ENCODE data around the gene NCKAP5.

Gene NCKAP5

DNA sequence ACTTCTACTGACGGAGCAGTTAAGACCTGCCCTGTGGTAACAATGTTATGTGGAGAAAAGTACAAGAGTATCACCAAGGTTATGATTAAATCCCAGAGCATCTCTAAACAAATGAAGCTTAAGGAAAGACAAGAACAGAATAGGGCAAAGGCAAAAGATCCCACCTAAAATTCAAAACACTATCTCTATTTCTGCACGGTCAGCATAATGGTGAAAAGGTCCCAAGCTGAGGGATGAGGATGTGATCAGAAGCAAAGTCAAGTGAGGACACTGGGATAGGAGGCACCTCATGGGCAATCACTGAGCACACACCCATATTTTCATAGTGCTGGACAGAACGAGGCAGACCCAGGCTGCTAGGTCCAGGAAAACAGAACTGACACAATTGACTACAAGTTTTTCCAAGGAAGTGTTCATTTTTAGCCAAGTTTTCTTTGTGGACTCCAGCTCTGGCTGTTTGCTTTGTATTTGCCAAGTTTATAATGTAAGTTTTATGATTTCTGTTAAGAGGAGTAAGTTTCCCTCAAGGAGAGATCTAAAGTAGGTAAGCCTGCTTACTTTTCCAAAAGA is 77.8 kb downstream of the NCKAP5 start:
- Histone ChIP-seq H3K27me3 (ENCODE audit: insufficient read depth, low read length) (no peaks in the 10 kb centered on the region), H3K79me2 (ENCODE audit: insufficient read depth, low read length) (no peaks in the 10 kb centered on the region), H3K4me1 (ENCODE audit: insufficient read depth, low read length, severe bottlenecking) (no peaks in the 10 kb centered on the region), H3F3A (ENCODE audit: insufficient read depth, low read length) (no peaks in the 10 kb centered on the region), H3K4me2 (ENCODE audit: low read length) (no peak overlapping the region), H3K27ac (ENCODE audit: low read depth, low read length, poor library complexity, severe bottlenecking) (no peak overlapping the region), H3K9me2 (ENCODE audit: low read depth, low read length) (no peaks in the 10 kb centered on the region), H3K9ac (ENCODE audit: low read length) (no peak overlapping the region), H3K9me3 (ENCODE audit: low read length) (no peaks in the 10 kb centered on the region), H2AFZ (ENCODE audit: low read length) (no peak overlapping the region), H3K36me3 (ENCODE audit: insufficient read depth, low read length) (no peaks in the 10 kb centered on the region), H4K20me1 (ENCODE audit: insufficient read depth, low read length) (no peaks in the 10 kb centered on the region), H3K4me3 (ENCODE audit: low read depth, low read length, poor library complexity, severe bottlenecking) (no peak overlapping the region)
- no peak for TF ChIP-seq EZH2 (IDR thresholded peaks at IDR 0.05; ENCODE audit: borderline replicate concordance, low read length)
- TF ChIP-seq CTCF (IDR thresholded peaks at IDR 0.05; ENCODE audit: low read length): no peak

- H3K36me3 ChIP-seq (ENCODE audit: insufficient read depth, low read length): no peaks in the 10 kb centered on the region
- TF ChIP-seq EZH2 (IDR thresholded peaks at IDR 0.05; ENCODE audit: borderline replicate concordance, low read length) (no peak), CTCF (IDR thresholded peaks at IDR 0.05; ENCODE audit: low read length) (no peak)
- H3K4me2 ChIP-seq (ENCODE audit: low read length): no peak overlapping the region
- H3K9ac ChIP-seq (ENCODE audit: low read length): no peak overlapping the region
- H3K27ac ChIP-seq (ENCODE audit: low read depth, low read length, poor library complexity, severe bottlenecking): no peak overlapping the region
- no peaks in the 10 kb centered on the region for H3K27me3 ChIP-seq (ENCODE audit: insufficient read depth, low read length)
- no peak overlapping the region for H3K4me3 ChIP-seq (ENCODE audit: low read depth, low read length, poor library complexity, severe bottlenecking)
- no peaks in the 10 kb centered on the region for H3K4me1 ChIP-seq (ENCODE audit: insufficient read depth, low read length, severe bottlenecking)
- H4K20me1 ChIP-seq (ENCODE audit: insufficient read depth, low read length): no peaks in the 10 kb centered on the region
- H2AFZ ChIP-seq (ENCODE audit: low read length): no peak overlapping the region
- no peaks in the 10 kb centered on the region for H3K79me2 ChIP-seq (ENCODE audit: insufficient read depth, low read length)
- no peaks in the 10 kb centered on the region for H3K9me3 ChIP-seq (ENCODE audit: low read length)
- H3F3A ChIP-seq (ENCODE audit: insufficient read depth, low read length): no peaks in the 10 kb centered on the region
- H3K9me2 ChIP-seq (ENCODE audit: low read depth, low read length): no peaks in the 10 kb centered on the region
These were observed 78.4 kb downstream of the NCKAP5 start for GRCh38 chr2:133489641-133490410.

- TF ChIP-seq EZH2 (IDR thresholded peaks at IDR 0.05; ENCODE audit: borderline replicate concordance, low read length) (no peak), CTCF (IDR thresholded peaks at IDR 0.05; ENCODE audit: low read length) (no peak)
- Histone ChIP-seq H3K79me2 (ENCODE audit: insufficient read depth, low read length) (no peaks in the 10 kb centered on the region), H2AFZ (ENCODE audit: low read length) (no peak overlapping the region), H3F3A (ENCODE audit: insufficient read depth, low read length) (no peaks in the 10 kb centered on the region), H3K9me3 (ENCODE audit: low read length) (no peaks in the 10 kb centered on the region), H3K9me2 (ENCODE audit: low read depth, low read length) (no peaks in the 10 kb centered on the region), H3K4me1 (ENCODE audit: insufficient read depth, low read length, severe bottlenecking) (no peaks in the 10 kb centered on the region), H3K27ac (ENCODE audit: low read depth, low read length, poor library complexity, severe bottlenecking) (no peak overlapping the region), H3K36me3 (ENCODE audit: insufficient read depth, low read length) (no peaks in the 10 kb centered on the region), H3K4me3 (ENCODE audit: low read depth, low read length, poor library complexity, severe bottlenecking) (no peak overlapping the region), H3K27me3 (ENCODE audit: insufficient read depth, low read length) (no peaks in the 10 kb centered on the region), H3K9ac (ENCODE audit: low read length) (no peak overlapping the region), H4K20me1 (ENCODE audit: insufficient read depth, low read length) (no peaks in the 10 kb centered on the region), H3K4me2 (ENCODE audit: low read length) (no peak overlapping the region)
These were observed 79.1 kb downstream of the NCKAP5 start for GRCh38 chr2:133489146-133489545.
